Middle frontal gyrus (tissue), 1 donor: ENCODE data around the gene CNBD2.
"Not testable (repeated sequence)": the region's sequence is repeated elsewhere in the genome, so short reads cannot be mapped to it uniquely, and the experiment has no call there.

Experiments used
- DNase-seq: peaks from one replicate; pipeline ENCODE4 v3.0.0-alpha.2; 2015; ENCODE audit warnings: low spot score; ENCODE audit errors: extremely low spot score

The CNBD2 gene

GRCh38 chr20:36018208-36018988, 50.0 kb downstream of the CNBD2 start:
- no peak for DNase-seq

DNA sequence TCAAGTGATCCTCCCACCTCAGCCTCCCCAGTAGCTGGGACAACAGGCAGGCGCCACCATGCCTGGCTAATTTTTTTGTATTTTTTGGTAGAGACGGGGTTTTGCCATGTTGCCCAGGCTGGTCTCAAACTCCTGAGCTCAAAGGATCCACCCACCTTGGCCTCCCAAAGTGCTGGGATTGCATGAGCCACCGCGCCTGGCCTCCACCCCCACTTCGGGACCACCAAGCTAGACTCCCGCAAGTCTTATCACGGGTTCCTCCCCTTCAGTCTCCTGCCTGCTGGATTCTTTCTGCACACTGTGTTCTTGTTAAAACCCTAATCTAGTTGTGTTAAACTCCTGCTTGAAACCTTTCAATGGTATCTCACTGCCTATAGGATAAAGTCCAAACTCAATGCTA, 57.7 kb downstream of the CNBD2 start:
- DNase-seq, result not testable (repeated sequence)

DNA sequence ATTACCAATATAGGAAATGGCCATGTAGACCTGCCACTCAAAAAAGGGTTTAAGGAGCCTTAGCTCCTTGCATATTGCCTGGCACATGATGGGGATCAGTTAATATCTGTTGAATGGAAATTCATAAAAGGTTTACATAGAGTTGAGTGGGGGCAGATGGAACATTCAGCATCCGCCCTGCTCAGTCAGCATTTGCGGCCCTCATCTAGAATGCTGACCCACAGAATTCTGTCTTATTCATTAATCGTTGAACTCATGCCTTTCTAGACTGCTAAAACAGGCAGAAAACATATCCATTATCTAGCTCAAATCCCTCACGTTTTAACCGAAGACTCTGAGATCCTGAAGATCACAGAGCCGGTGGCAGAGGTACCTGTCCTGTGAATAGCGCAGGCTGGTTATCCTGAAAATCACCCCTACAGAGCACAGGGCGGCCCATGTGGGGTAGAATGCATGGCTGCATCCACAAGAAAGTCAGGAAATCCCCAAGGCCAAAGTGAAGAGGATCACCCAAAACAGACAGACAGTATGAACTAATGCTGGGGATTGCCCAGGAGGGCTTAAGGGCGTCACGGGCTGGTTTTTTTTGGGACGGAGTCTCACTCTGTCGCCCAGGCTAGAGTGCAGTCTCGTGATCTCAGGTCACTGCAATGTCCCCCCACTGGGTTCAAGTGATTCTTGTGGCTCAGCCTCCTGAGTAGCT, 59.9 kb downstream of the CNBD2 start:
- DNase-seq, result no peak

GRCh38 chr20:36030149-36030548, 61.8 kb downstream of the CNBD2 start:
- no peak for DNase-seq

DNA sequence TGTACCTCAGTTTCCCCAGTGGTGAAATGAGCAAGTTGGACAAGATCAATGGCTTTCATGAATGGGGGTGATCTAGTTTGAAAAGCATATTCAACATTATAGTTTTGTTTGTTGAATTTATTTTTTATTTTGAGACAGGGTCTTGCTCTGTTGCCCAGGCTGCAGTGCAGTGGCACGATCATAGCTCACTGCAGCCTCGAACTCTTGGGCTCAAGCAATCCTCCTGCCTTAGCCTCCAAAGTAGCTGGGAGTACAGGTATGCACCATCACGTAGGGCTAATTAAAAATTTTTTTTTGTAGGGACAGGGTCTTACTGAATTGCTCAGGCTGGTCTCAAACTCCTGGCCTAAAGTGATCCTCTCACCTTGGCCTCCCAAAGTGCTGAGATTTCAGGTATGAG, 63.4 kb downstream of the CNBD2 start:
- DNase-seq, result no peak

- DNase-seq, result no peak
Measured at GRCh38 chr20:36034875-36035274, 66.5 kb downstream of the CNBD2 start.

DNA sequence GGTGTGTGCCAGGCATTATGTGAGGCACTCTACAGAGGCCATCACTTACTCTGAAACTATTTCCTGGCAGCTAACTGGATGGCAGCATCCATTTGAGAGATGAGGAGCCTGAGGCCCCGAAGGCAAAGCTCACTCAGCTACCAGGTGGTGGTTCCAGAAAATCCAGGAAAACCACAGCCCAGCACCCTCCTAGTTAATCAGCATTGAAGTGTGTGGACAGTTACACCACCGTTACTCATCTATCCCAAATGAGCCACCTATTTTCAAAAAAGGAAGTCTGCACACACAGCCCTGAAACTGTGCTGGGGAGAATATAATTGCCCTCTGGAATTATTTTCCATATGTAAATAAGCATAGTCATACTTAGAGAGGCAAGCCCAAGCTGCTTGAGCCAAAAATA, 67.4 kb downstream of the CNBD2 start:
- DNase-seq, result no peak

DNA sequence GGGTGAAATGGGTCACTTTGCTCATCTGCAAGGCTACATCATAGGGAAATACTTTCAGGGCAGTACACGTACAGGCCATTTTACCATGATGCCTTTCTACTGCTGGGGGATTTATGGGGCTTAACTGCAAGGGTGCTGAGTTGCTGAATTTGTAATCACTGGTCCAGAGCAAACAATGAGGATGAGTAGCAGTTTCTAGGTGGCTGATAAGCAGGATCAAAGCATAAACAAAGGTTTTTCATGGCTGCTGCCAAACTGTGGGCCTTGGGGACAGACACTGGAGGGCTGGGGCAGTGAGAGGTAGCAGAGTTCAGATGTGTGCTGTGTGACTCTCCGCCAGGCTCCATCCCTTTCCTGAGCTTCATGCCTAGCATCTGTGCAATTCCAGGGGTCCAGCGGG, 68.3 kb downstream of the CNBD2 start:
- DNase-seq, result no peak

GRCh38 chr20:36040571-36040970, 72.2 kb downstream of the CNBD2 start:
- DNase-seq, result no peak

- DNase-seq, result no peak
Measured at GRCh38 chr20:36043441-36043840, 75.1 kb downstream of the CNBD2 start.

DNA sequence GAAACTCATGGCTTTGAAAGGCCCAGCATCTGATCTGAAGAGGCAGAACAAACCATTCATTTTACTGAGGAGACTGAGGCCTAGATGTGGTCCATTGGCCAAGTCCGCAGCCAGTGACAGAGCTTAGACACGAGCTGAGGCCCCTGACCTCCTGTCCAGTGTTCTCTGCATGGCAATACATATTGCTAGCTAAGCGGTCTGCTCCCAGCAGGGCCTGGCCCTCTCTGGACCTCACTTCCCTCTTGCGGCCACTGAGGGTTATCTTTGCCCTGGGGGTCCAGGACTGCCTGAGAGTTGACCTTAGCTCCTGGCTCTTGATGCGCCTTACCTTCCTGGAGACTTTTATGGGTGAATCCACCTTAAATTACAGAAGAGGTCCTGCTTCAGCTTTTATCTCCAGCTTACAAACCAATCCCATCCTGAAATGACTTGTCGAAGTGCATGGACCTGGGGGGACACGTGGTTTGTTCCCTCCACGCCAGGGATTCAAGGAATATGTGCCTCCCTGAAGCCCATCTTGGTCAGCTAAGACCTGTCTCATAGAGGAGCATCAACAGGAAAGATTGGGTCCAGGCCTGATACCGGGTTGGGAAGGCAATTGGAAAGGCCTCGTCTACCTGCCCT, 75.6 kb downstream of the CNBD2 start:
- DNase-seq, result no peak

- DNase-seq, result no peak
Measured at GRCh38 chr20:36045373-36045714, 77.0 kb downstream of the CNBD2 start.

GRCh38 chr20:36046073-36046798, 77.8 kb downstream of the CNBD2 start:
- not testable (repeated sequence) for DNase-seq

DNA sequence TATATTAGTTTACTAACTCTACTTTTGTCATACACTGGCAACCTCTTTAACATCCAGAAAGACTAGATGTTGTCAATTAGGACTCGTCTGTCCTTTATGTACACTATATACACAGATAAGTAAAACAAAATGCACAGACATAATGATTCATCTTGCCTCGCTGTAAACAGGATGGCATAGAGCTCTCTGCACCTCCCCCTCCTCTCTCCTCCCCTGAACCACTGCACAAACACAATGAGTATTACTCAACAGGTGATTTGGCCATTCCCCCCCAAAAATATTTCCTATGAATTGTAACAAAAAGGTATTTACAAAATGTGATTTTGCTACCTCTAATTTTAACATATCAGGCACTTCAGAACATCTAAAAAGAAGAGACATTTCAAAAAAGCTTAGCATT, 81.0 kb downstream of the CNBD2 start:
- not testable (repeated sequence) for DNase-seq

- DNase-seq, result peak; percentile 82
Measured at GRCh38 chr20:36050436-36051317, 82.3 kb downstream of the CNBD2 start.

DNA sequence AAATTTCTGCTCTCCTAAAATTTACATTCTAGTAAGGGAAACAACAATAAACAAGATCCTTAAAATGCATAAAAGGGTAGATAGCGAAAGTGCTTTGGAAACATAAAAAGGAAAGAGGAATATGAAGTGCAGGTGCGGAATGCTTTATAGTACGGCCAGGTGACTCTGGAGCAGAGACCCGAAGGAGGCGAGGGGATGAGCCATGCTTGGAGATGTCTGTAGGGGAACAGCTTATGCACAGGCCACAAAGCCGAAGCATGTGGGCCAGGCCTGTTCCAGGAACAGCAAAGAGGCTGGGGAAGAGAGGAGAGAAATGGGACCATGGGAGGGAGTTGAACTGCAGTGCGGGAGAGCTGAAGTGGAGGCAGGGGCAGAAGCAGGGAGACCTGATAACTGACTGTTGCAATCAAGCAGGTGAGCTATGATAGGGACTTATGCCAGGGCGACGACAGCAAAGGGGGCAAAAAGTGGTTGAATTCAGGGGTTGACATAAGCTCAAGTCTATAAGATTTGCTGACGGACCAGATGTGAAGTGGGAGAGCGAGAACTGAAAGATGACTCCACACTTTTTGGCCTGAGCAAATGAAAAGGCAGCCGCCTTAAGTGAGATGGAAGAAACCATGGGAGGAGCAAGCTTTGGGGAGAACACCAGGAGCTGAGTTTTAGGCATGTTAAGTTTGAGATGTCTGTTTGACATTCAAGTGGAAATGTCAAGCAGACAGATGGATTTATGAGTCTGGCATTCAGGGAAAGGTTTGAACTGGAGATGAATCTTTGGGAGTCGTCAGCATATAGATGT, 83.1 kb downstream of the CNBD2 start:
- DNase-seq, result no peak

DNA sequence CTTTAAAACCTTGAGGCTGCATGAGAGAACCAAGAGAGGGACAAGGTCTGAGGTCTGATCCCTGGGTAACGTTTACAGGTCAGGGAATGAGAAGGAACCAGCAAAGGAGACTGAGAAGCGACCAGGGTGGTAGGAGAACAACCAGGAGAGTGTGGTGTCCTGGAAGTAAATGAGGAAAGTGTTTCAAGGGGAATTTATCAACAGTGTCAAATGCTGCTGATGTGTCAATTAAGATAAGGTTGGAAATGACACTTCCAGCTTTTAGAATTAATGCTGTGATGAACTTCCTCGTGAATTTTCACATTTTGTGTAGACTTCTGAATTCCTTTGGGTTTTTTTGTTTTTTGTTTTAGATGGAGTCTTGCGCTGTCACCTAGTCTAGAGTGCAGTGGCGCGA, 83.7 kb downstream of the CNBD2 start:
- DNase-seq, result no peak

GRCh38 chr20:36053863-36054518, 85.6 kb downstream of the CNBD2 start:
- DNase-seq, result not testable (repeated sequence)

DNA sequence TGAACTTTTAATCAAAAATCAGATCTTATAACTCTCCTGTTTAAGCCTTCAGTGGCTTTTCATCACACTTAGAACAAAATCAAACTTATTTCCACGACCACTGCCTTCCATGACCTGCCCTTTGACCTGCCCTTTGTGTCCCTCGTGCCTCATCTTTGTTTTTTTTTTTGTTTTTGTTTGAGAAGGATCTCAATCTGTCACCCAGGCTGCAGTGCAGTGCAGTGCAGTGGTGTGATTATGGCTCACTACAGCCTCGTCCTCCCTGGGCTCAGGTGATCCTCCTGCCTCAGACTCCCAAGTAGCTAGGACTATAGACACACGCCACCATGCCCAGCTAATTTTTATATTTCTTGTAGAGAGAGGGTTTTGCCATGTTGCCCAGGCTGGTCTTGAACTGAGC, 86.8 kb downstream of the CNBD2 start:
- DNase-seq, result no peak

GRCh38 chr20:36060676-36061075, 92.3 kb downstream of the CNBD2 start:
- no peak for DNase-seq
